Mucosa of stomach (tissue), 1 donor: ENCODE results near the gene S100A2.

ENCODE experiments used
- H3K27me3 ChIP-seq: one replicate; pipeline ENCODE4 v1.7.0; 2013; ENCODE audit warnings: mild to moderate bottlenecking, low read length; ENCODE audit not compliant: control insufficient read depth, insufficient read depth
- H3K36me3 ChIP-seq: one replicate; pipeline ENCODE4 v1.7.0; 2013; ENCODE audit warnings: low read length; ENCODE audit not compliant: control insufficient read depth, insufficient read depth
- H3K4me1 ChIP-seq: one replicate; pipeline ENCODE4 v1.7.0; 2013; ENCODE audit warnings: mild to moderate bottlenecking, low read length; ENCODE audit not compliant: control insufficient read depth, insufficient read depth
- H3K4me3 ChIP-seq: one replicate; pipeline ENCODE4 v1.7.0; 2013; ENCODE audit warnings: low read length
- H3K9ac ChIP-seq: one replicate; pipeline ENCODE4 v1.7.0; 2013; ENCODE audit warnings: mild to moderate bottlenecking, low read length, moderate library complexity
- H3K9me3 ChIP-seq: one replicate; pipeline ENCODE4 v1.7.0; 2013; ENCODE audit warnings: mild to moderate bottlenecking, low read length, moderate library complexity; ENCODE audit not compliant: control insufficient read depth
- donor health status: Pancreatic carcinoma.

The S100A2 gene

DNA sequence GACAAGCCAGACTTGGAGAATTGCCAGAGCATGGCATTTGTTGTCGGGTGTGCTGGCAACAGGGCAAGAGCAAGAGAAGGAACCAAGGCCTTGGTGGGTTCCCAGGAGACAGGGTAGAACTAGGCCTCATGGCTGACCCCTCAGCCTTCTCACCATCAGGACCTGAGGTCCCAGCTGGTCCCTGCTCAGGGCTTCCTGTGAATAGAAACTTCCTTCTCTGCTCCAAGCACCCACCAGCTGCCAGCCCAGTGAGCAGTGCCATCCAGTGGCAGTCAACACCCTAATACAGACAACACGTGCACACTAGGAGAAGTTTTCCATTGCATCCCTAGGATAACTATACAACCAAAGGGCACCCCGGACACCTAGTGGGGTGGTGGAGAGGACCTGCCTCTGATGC lies 52.6 kb downstream of the S100A2 start:
- H3K4me3 ChIP-seq: no peak overlapping the region
- no peaks in the 10 kb centered on the region for H3K9me3 ChIP-seq

More for the DNA sequence above, 52.6 kb downstream of the S100A2 start:
- H3K36me3 ChIP-seq: no peaks in the 10 kb centered on the region
- H3K9ac ChIP-seq: no peak overlapping the region
- peaks cover 35% of the 10 kb centered on the region for H3K4me1 ChIP-seq
- no peaks in the 10 kb centered on the region for H3K27me3 ChIP-seq
